GM21825 (cell line): ENCODE results near the gene PSMB3.
A peak's percentile ranks its signal among the peaks of the same experiment; 100 is the strongest.
"Not testable (repeated sequence)": the region's sequence is repeated elsewhere in the genome, so short reads cannot be mapped to it uniquely, and the experiment has no call there.

Experiments used
- ATAC-seq: cut with Tn5 transposase; IDR thresholded peaks from one replicate; pipeline ENCODE4 v1.9.1; 2021; ENCODE audit warnings: mild to moderate bottlenecking, moderate library complexity; ENCODE audit not compliant: unreplicated experiment

The PSMB3 gene

DNA sequence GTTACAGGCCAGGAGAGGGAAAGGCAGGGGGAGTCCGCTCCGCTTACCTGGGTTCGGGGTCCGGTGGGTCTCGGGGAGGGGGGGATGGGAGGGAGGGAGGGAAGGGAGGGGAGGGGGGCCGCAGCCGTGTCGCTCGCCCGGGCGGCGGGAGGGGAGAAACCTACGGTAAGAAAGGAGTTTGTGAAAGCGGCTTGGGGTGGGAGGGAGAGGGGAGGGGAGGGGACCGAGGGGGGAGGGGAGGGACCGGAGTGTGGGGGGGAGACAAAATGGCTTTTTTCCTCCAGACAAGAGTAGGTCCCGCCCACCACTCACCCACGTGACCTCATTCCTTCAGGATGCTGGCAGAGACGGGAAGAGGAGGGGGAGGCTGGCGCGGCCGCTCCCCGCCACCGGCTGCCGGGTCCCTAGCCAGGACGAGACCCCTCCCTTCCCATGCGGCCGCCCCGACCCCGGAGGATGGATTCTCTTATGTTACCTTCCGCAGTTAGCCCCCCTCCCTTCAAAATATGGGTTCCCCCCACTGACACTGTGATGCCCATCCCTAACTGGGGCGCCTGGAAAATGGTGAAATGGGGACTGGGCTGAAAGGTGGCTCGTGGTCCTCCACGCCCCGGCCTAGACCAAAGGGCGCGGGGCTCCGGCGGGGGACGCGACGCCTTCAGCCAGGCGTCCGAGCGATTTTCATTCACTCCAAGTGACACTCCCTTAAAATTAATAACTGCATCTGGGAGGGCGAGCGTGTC, 4.2 kb upstream of the PSMB3 start, which contains the start of gene PCGF2:
PCGF2 (minus strand) TSS at position 188 of the 743 bp plus-strand sequence. CDS start 7,934 bp downstream, outside the sequence.
- no peak for ATAC-seq

DNA sequence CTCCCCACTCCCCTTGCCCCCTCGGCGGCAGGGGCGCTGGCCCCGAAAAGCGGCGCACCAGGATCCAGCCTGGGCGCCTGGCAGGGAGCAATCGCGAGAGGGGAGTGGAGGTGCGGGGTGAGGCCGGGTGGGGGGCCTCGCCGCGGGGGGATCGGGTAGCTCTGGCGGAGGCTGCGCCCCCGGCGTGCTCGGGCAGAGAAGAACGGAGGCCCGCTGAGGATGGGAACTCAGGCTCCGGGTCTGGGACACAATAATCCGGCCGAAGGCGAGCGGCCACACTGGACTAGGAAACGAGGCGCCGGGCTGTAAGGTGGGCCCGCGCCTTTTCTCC, 3.7 kb upstream of the PSMB3 start:
- no peak for ATAC-seq

DNA sequence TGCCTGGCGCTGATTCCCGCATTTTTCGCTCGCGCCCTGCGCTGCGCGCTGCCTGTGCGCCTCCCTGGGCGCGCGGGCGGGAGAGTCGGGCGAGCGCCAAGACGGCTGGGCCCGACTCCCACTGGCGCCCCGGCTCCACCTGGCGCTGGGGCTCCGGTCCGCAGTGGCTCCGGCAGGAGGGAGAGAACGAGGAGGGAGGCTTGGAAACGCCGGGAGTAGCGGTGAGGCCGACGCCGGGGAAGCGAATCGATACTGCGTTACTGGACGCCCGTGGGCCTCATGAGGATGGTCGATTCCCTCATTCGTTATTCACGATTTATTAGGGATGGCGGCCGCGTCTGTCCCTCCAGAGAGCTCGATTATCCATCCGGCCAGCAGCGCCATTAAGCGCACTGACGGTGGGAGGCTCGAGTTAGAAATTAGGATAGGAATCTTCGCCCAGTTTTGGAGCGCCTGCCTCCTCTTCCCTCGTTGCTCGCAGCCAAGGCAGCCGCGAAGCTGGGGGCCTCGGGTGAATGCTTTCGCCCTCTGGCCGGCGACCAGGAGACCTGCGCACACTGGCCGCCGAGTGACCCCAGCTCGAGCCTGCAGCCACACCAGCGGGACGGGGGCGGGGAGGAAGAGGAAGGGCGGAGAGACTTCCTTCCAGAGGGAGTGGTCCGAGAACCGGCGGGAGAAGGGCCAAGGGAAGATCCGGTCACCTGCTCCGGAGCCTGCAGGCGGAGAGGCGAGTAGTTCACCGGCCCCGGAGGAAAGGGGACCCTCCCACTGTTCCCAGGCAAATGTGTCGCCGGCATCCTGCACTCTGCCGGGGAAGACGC, 3.1 kb upstream of the PSMB3 start:
- no peak for ATAC-seq

DNA sequence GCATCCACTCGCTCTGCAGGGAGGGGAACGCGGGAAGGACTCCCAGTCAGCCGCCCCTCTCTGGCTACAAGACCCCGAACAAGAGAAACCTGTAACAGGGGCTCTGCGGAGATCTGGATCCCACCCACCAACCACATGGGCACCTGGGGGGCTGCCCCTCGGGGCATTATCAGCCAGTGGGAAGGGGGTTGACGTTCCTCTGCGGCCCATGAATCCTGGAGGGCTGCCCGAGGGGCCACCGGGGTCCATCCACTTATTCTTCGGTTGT, 2.6 kb upstream of the PSMB3 start:
- no peak for ATAC-seq

DNA sequence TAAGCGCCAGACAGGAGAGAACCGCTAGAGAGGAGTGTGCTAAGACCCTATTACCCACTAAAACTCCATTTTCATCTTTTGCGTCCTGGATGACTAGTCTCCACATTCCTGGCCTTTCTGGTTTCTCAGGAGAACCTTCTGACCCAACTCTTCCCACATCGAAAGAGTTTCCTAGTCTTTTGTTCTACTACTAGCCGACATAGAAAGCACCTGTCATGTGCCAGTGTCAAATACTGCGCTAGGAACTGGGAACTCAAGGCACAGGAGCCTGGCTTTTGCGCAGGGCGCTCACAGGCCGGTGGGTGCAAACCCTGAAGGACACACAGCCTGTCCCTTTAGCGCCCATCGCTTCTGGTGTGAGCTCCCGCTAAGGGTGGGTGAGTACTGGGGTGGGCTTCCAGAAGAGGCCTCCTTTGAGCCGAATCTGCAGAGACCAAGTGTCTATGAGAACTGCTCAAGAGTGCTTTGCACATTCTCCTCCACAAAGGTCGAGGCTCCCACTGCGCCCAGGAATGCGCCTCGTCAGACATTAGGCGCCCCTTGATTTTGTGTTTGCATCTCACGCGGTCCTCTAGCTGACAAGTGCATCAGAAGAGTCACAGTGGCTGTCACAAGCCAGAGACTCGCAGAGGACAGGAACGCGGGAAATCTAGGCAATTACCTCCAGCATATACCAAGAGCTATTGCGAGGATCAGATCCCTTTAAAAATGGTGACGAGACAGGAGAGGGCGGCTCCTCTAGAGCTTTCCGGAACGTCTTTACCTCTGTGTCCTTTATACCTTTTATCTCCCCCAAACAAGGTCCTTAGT, 2.0 kb upstream of the PSMB3 start:
- no peak for ATAC-seq

DNA sequence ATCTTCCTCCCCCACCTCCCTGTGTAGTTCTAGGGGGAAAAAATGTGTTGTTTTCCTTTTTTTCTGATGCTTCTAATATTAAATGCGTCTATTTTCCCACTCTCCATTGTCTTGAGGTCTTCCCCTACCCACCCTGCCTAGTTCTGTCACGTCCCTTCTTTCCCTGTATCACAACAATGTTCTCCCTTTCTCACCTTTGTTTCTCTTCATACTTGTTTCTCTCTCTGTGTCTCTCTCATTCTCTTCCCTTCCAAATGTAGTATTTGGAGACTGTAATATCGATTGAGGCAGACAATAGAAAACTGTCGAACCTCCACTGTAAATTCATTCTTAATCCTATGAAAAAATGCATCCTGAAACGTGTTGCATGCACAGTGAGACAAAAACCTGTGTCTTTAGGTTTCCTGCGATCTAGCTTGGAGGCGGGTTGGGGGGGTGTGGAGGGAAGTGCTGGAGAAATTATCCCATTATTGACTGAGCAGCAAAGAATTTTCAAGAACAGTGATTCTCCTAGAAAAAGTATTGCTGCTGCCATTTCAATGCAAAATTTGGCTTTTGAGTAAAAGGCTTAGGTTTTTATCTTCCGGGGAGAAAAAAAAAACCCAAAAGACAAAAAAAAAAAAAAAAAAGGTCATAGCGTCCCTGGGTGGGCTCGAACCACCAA, 1.3 kb upstream of the PSMB3 start:
- no peak for ATAC-seq

DNA sequence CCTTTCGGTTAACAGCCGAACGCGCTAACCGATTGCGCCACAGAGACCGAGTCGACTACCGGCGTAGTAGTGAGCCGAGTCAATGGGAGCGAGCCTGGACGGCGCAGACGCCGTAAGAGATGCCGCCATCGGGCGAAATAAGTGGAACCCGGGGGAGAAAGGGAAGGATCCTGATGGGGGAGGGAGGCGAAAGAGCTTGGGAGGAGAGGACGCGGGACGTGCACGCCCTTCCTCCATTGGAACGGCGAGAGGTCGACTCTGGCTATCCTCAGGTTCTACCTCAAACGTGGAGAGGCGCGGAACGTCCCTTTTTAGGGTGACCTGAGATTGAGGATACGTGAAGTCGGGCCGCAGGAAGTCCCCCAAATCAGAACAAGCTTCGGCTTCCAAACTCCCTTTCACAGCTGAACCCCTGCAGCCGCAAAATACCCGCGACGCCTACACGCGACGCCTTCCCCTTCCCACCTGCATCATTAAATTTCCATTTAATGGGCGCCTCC, 683 bp upstream of the PSMB3 start:
- peak; percentile 30 for ATAC-seq

DNA sequence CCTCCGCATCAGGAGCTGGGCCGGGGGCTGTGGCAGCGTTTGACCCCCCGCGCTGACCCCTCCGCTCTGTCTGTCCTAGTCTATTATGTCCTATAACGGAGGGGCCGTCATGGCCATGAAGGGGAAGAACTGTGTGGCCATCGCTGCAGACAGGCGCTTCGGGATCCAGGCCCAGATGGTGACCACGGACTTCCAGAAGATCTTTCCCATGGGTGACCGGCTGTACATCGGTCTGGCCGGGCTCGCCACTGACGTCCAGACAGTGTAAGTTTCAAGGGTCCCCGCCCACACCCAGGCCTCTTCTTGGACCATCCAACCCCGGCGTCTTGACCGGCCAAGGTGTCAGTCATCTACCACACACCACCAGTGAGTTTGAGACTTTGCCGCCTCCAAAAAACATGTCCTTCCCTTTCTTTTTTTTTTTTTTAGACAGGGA, 548 bp downstream of the PSMB3 start:
- no peak for ATAC-seq

DNA sequence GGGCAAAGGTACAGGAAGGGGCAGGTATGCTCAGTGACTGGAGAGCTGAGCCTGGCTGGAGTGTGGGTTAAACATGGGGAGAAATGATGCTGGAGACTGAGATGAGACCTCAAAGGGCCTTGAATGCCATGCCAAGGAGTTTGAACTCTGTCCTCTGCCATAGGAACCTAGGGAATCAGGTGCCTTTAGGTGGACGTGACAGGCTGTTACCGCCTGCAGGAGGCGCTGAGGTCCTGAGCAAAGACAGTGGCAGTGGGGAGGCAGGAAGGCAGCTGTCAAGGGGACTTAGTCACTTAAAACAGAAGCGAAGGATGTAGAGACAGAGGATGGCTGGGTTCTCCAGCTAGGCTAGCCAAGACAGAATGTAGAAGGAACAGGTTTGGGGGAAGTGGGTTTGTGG, 9.1 kb downstream of the PSMB3 start:
- no peak for ATAC-seq

DNA sequence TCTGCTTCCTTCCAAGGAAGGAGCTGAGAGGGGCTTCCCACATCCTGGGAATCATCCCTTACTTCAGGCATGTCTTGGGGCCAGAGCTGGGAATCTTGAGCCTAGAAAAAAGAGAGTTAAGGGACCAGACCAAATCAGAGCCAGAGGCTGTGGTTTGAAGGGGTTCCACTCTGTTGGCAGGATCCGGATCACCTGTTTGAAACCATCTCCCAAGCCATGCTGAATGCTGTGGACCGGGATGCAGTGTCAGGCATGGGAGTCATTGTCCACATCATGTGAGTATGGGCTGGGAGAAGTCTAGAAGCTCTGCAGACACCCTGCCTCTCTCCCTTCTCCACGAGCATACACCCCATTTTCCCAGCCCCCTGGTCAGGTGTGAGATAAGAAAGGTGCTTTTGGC, 9.7 kb downstream of the PSMB3 start:
- no peak for ATAC-seq

DNA sequence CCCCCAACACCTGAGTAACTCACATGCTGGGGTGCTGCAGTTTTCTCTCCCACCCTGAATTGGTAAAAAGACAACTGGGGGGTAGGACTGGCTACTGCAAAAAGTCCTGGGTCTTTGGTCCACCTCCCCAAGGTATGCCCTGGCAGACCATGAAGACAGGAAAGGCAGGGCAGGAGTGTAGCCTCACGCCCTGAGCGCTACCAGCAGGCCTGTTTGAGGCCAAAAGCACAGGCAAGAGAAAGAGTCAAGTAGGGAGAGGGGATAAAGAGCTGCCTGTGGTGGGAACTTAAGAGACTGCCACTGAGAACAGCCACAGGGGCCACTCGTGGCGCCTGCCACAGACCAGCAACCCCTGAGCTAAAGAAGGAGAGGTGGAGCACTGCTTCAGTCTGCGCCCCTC, 13.8 kb downstream of the PSMB3 start:
- ATAC-seq, result no peak

DNA sequence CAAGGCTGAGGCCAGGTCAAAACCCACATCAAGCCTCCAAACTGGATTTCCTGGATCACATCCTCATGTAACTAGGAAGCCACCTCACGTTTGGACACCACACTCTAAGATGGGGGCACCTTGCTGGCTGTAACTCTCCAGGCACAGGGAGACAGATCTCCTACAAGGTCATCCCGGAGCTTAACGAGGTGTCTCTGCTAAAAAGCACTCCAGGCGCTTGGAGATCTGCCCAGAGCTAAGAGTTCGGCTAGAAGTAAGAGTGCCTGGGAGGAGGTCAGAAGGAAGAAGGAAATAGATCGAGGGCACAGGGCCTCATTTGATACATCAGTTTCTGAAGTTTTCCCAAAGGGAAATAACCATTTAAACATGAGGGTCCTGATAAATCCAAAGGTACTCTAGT, 15.9 kb downstream of the PSMB3 start:
- ATAC-seq, result no peak

DNA sequence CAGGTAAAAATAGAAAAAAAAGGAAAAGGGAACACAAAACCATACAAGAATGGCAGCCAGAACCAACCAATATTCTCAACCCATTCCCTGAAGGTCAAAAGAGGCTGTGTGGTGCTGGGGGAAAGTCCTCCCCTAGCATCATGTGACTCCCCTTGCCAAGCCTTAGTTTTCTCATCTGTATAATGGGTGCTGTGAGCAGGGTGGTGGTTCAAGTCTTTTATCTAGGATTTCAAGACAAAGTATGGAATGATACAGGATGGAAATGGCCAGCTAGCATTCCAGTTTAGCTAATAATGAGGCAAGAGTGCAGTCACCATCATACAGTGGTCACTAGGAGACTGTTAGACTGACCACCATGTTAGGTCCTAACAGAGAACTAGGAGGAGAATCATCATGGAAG, 20.7 kb downstream of the PSMB3 start:
- no peak for ATAC-seq

DNA sequence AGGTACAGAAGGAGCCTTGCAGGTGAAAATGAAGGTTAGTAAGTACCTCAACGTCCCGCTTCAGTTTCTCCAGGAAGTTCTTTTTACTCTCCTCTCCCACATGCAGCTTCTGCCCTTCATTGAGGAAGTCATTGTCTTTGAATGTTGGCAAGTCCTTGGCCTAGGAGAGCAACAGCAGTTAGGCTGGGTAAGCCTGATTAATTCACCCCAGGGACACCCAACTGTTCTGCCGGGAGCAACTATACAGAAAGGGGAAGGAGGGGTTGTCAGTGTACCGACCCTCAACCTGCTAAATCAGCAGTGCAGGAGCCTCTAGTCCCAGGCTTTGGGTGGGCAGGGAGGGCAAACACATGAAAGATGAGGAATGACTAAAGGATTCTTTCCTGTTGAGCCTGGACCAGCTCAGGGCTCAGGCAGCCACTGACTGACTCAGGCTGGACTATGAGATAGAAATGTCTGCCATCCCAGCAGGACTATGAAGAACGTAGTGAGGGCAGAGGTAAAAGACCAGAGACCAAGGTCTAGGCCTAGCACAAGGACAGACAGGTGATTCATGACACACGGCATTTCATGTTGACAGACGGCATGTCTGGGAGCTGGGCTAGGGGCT, 25.2 kb downstream of the PSMB3 start:
- no peak for ATAC-seq

DNA sequence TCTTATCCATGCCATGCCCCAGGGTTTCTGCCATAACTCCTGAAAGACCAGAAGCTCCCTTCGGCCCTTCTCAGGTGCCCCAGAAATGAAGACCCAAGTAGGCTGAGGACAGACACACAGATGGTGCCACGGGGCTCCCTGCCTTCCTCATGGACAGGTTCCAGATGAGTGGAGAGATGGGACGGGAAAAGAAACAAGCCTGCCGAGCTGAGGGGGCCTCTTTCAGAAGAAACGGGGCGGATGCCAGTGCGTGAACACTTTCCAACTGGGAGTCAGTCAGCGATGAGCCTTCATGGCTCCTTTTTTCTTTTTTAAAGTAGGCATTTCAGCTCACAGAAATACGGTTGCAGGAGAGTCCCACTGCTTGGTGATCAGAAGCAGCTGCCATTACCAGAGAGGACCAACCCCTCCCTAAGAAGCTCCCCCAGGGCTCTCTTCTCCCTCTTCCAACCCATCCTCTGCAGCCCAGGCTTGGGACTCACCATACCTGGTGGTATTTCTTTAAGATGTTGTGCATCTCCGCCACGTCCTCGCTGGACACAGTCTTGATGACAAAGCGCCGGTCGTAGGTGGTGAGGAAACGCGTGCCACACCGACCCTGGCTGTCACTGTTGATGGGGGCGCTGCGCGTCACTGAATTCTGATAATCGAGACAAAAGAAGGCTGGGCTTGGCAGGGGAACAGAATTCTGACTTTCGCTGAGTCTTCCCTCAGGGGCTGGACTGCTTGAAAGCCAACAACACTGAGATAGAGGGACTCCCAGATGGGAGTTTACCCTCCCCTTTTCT, 27.6 kb downstream of the PSMB3 start:
- ATAC-seq, result no peak

DNA sequence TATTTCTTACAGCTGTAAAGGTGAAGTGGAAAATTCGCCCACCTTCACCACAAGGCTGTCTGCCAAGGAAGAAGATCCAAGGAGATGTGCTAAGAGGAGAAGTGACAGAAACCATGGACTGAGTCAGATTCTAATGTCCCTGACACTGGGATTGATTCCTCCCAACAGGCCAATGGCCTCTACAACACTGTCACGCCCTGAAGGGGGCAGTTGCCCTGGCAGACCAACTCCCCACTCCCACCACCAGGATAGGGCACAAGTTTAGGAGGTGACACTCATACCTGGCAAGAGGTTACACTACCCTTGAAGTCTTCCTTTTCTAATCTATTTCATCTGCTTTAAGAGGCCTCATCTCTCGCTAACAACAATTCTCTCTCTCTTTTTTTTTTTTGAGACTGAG, 30.7 kb downstream of the PSMB3 start:
- ATAC-seq, result no peak

DNA sequence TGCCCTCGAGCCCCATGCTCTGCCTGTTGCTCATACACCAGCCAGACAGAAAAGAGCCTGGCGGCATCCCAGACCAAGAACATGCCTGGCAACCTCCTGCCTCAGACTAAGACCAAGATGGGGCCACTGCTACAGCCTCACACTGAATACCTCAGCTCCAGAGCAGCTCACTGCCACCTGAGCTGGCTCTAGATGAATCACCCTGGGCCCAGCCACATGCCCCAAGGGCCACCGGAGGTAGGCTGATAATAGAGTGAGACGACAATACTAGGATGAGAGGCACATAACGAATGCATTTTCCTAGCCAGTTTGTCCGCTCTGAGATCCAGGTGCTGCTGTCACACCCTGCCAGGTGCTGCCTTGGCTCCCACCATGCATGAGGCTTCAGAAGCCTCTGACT, 33.8 kb downstream of the PSMB3 start:
- ATAC-seq, result no peak

DNA sequence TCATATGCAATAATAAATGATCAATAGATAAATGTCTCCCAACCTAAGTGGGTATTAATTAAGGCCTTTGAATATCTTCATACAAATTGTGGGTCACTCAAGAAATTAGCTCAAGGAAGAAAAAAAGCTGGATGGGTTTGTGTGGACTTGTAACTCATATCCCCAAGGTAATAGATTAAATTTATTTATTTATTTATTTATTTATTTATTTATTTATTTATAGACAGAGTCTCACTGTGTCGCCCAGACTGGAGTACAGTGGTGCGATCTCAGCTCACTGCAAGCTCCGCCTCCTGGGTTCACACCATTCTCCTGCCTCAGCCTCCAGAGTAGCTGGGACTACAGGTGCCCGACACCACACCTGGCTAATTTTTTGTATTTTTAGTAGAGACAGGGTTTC, 35.5 kb downstream of the PSMB3 start:
- not testable (repeated sequence) for ATAC-seq

DNA sequence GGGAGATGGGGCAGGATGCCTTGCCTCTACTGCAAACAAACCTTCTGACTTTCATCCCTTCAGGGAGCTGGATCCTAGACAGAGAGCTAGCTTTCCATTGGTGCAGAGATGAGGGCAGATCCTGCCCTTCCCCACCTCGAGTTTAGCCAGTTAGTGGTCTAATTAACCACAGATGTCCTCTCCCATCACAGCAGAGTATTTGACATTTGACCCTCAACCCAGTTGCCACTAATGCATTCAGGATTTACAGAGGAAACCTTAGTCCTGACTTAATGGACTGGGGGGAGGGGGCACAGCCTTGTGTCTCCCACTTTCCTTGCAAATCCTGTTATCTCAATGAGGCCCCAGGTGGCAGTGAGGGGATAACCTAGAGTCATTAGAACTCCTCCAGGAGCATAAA, 36.6 kb downstream of the PSMB3 start:
- ATAC-seq, result no peak

DNA sequence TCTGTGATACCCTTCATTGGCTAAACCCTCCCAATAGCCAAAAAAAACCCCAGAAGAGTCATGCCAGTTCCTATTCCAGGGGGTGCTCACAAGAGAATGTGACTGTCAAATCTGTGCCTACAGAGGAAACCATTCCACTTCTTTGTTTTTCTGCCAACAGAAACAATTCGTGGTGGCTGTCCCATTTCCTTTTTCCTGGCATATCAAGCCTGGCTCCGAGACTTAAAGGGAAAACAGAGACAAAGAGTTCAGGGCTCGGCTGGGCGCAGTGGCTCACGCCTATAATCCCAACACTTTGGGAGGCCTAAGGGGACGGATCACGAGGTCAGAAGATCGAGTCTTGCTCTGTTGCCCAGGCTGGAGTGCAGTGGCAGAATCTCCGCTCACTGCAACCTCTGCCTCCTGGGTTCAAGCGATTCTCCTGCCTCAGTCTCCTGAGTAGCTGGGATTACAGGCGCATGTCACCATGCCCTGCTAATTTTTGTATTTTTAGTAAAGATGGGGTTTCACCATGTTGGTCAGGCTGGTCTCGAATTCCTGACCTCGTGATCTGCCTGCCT, 37.7 kb downstream of the PSMB3 start:
- not testable (repeated sequence) for ATAC-seq
